K562 treated with DMSO at 1 percent for 12 hours (cell line): ENCODE results near the gene UBAC1. TPM values are rescaled to one million over a fixed set of nuclear protein-coding genes. Genes with fewer than 3 reads are reported as not detected.

Source experiments
- total RNA-seq: library from RNA; unstranded; fragments of 300-600 nt; gene quantifications from 2 replicates; pipeline ENCODE4 v1.2.3, GENCODE V29; 2022; ENCODE audit not compliant: insufficient read depth

UBAC1 gene
- total RNA-seq: 215 and 219 TPM in 2 replicates

GRCh38 chr9:135961277-135961715 lies at the start of gene UBAC1:
Gene UBAC1, minus strand, starts transcription at chr9:135961373. Its CDS starts 211 bp downstream, at chr9:135961162.

GRCh38 chr9:135907431-135908092 lies 53.6 kb downstream of the UBAC1 start, which contains the start of gene CAMSAP1:
Gene CAMSAP1, minus strand, starts transcription at chr9:135907546. Its CDS starts 387 bp downstream, at chr9:135907159.

Other genes starting within 250 kb of the UBAC1 start
- gene CAMSAP1, start 53.8 kb downstream of the UBAC1 start, total RNA-seq: 10.3 and 15.4 TPM in 2 replicates
- gene NACC2, start 133.9 kb upstream of the UBAC1 start, total RNA-seq: 3.9 and 11.2 TPM in 2 replicates
- 45.2 and 46.6 TPM in 2 replicates for gene TMEM250, start 157.5 kb upstream of the UBAC1 start, total RNA-seq
- not detected in 2 replicates for gene LHX3, start 243.8 kb upstream of the UBAC1 start, total RNA-seq